Measurements from ENCODE around the gene RAD9A. TPM values are rescaled to one million over a fixed set of nuclear protein-coding genes. Genes with fewer than 3 reads are reported as not detected.

The RAD9A gene
- total RNA-seq, 1 donor from 2014 or later: 8.3 TPM

DNA sequence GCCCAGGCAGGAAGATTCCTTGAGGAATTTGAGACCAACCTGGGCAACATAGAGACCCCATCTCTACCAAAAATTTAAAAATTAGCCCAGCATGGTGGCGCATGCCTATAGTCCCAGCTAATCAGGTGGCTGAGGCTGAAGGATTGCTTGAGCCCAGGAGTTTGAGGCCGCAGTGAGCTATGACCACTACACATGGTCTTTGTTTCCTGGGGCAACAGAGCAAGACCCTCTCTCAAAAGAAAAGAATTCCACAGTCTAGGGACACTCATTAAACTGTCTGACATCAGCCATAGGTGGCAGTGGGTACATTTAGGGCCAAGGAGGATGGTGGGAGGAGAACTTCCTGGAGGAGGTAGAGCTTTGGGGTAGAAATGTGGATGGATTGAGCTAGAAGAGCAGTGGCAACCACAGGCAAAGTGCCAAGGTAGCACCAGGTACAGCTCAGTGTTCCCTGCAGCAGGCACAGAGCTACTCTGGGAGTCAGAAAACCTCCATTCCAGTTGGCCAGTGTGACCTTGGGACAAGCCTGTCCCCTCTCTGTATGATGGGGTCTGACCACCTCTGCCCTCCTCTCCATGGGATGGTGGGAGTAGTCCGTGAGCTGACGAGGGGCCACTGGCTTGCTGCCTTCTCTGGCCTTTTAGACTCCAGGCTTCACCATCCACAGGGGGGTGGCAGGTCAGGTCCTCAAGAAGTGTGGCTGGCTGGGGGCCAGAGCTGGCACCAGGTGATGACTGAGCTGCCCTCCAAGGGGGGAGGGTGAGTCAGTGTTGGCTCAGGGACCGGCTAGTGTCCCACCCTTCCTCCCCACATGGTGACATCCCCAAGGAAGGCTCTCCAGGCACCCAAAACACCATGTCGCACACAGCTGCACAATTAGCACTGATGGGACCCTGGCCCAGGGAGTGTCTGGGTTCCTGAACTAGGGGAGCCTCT, 14.6 kb upstream of the RAD9A start:
- no peak for DNase-seq (ENCODE audit: low read depth)
- no peaks in the 10 kb centered on the region for H3K27me3 ChIP-seq (ENCODE audit: control insufficient read depth, insufficient read depth, low read length)
- H3K36me3 ChIP-seq (ENCODE audit: control insufficient read depth, insufficient read depth, low read length): no peaks in the 10 kb centered on the region
- H3K4me3 ChIP-seq (ENCODE audit: low read depth, low read length): no peak overlapping the region
- TF ChIP-seq, protein P1, sequence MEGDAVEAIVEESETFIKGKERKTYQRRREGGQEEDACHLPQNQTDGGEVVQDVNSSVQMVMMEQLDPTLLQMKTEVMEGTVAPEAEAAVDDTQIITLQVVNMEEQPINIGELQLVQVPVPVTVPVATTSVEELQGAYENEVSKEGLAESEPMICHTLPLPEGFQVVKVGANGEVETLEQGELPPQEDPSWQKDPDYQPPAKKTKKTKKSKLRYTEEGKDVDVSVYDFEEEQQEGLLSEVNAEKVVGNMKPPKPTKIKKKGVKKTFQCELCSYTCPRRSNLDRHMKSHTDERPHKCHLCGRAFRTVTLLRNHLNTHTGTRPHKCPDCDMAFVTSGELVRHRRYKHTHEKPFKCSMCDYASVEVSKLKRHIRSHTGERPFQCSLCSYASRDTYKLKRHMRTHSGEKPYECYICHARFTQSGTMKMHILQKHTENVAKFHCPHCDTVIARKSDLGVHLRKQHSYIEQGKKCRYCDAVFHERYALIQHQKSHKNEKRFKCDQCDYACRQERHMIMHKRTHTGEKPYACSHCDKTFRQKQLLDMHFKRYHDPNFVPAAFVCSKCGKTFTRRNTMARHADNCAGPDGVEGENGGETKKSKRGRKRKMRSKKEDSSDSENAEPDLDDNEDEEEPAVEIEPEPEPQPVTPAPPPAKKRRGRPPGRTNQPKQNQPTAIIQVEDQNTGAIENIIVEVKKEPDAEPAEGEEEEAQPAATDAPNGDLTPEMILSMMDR (IDR thresholded peaks at IDR 0.05; ENCODE audit: insufficient read depth, low read length, poor library complexity, severe bottlenecking): no peak

- DNase-seq (ENCODE audit: low read depth): no peak
These were observed 13.2 kb upstream of the RAD9A start for GRCh38 chr11:67378544-67378943.

DNA sequence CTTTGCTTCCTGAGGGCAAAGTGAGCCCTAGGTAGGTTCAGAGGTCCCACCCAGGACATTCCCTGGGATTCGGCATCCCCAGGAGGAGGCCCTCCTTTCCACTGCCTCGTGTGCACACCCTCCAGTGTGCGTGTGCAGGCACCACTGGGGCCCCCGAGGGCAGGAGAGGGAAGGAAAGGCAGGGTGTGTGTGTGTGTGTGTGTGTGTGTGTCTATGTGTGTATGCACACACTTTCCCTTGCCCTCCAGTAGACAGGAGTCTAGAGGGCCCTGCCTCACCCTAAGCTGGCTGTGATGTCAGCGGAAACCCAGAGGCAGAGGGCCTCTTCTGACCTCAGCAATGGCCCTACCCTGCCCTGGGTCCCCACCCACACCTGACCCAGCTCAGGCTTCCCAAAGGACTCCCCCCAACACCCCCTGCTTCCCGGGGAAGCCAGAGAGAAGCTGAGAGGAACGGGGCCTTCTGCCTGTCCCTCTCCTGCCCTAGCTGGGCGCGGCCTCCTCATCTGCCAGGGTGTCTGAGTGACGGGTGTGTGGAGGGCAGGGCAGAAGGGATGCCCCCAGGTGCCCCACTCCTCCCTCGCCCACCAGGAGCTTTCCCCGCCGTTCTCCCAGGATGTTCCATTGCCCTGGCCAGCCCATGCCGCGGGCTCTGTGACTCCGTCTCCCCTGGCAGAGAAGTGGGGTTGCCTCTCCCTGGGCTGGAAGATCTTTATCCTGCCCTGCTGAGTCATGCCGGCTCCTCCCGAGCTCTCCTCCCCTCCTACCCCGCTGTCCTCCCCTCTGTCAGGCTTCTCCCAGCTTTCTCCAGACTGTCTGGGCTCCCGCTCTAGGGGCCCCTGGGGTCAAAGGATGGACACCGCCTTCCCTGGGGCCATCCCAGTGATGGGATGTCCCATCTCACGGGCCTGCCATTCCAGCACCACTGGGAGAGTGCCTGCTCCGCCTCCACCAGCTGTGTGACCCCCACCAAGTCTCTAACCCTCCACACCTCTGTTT, 12.4 kb upstream of the RAD9A start:
- Histone ChIP-seq H3K27me3 (ENCODE audit: control insufficient read depth, insufficient read depth, low read length) (no peaks in the 10 kb centered on the region), H3K4me3 (ENCODE audit: low read depth, low read length) (no peak overlapping the region), H3K36me3 (ENCODE audit: control insufficient read depth, insufficient read depth, low read length) (no peaks in the 10 kb centered on the region)
- TF ChIP-seq, protein P1 (IDR thresholded peaks at IDR 0.05; ENCODE audit: insufficient read depth, low read length, poor library complexity, severe bottlenecking): no peak
- DNase-seq (ENCODE audit: low read depth): no peak

More at GRCh38 chr11:67378544-67378943, 13.2 kb upstream of the RAD9A start:
- no peak overlapping the region for H3K4me3 ChIP-seq (ENCODE audit: low read depth, low read length)
- no peaks in the 10 kb centered on the region for H3K36me3 ChIP-seq (ENCODE audit: control insufficient read depth, insufficient read depth, low read length)
- TF ChIP-seq, protein P1 (IDR thresholded peaks at IDR 0.05; ENCODE audit: insufficient read depth, low read length, poor library complexity, severe bottlenecking): no peak
- H3K27me3 ChIP-seq (ENCODE audit: control insufficient read depth, insufficient read depth, low read length): no peaks in the 10 kb centered on the region

GRCh38 chr11:67381244-67381972, 10.4 kb upstream of the RAD9A start:
- TF ChIP-seq, protein P1 (IDR thresholded peaks at IDR 0.05; ENCODE audit: insufficient read depth, low read length, poor library complexity, severe bottlenecking): no peak

DNA sequence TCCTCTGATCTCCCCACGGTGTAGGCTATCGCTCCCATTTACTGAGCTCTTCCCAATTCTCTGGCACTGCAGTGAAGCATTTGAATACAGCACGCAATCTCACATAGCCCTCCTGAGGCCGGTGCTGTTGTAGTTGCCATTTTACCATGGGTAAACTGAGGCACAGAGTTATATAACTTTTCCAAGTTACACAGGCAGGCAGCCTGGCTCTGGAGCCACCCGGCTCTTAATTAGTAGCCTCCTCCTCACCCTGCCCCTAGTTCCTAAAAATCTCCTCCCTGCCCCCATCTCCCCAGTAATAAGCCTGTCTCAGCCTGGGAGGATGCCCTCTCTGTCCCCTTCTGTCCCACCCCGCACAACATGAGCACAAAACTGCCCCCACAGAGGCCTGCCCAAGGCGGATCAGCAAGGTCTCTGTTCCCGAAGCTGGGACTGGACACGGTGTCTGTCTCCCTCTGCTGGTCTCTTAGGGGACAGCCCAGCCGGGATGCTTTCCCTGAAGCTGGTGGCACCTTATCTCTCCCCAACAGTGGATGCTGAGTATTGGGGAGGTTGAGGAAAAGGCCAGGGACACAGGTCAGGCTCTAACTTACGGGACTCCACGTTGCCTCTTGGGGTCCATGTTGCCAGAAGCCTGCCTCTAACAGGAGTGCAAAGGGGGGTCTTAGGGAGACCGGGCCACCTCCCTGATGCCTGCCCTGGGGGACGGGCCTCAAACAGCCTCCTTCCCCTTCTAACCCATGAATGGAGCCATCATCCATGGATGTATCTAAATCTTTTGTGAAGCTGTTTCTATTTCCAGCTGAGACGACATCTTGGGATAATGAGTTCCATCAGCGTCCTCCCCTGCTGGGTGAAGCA, 9.3 kb upstream of the RAD9A start:
- no peaks in the 10 kb centered on the region for H3K27me3 ChIP-seq (ENCODE audit: control insufficient read depth, insufficient read depth, low read length)
- TF ChIP-seq, protein P1 (IDR thresholded peaks at IDR 0.05; ENCODE audit: insufficient read depth, low read length, poor library complexity, severe bottlenecking): peak; percentile 98
- DNase-seq (ENCODE audit: low read depth): no peak

More at GRCh38 chr11:67381244-67381972, 10.4 kb upstream of the RAD9A start:
- H3K36me3 ChIP-seq (ENCODE audit: control insufficient read depth, insufficient read depth, low read length): no peaks in the 10 kb centered on the region
- no peaks in the 10 kb centered on the region for H3K27me3 ChIP-seq (ENCODE audit: control insufficient read depth, insufficient read depth, low read length)
- H3K4me3 ChIP-seq (ENCODE audit: low read depth, low read length): no peak overlapping the region
- no peak for DNase-seq (ENCODE audit: low read depth)

More for the DNA sequence above, 9.3 kb upstream of the RAD9A start:
- H3K36me3 ChIP-seq (ENCODE audit: control insufficient read depth, insufficient read depth, low read length): no peaks in the 10 kb centered on the region
- H3K4me3 ChIP-seq (ENCODE audit: low read depth, low read length): no peak overlapping the region

Data from kidney epithelial cell (primary cell).